Skin epidermis (tissue), 12 donors: ENCODE results near the gene BBIP1.
"Not testable (repeated sequence)": the region's sequence is repeated elsewhere in the genome, so short reads cannot be mapped to it uniquely, and the experiment has no call there.

ENCODE experiments used
- H3K27ac ChIP-seq, 21 experiments: fragments of 200-600 bp; sonication (generic) in 11 of 21; one replicate each; pipeline ENCODE4 v1.5.0; 2020; ENCODE audit warnings: mild to moderate bottlenecking in 3 of 21, inconsistent platforms in 2 of 21, moderate library complexity in 2 of 21
- H3K4me3 ChIP-seq, 7 experiments: fragments of 200-600 bp; sonication (generic) in 2 of 7; one replicate each; pipeline ENCODE4 v1.5.0; 2020; ENCODE audit warnings: inconsistent platforms in 2 of 7, mild to moderate bottlenecking in 2 of 7, moderate library complexity in 1 of 7

The BBIP1 gene

GRCh38 chr10:110927461-110927860 is 8.5 kb upstream of the BBIP1 start:
- no peak overlapping the region for H3K27ac ChIP-seq

DNA sequence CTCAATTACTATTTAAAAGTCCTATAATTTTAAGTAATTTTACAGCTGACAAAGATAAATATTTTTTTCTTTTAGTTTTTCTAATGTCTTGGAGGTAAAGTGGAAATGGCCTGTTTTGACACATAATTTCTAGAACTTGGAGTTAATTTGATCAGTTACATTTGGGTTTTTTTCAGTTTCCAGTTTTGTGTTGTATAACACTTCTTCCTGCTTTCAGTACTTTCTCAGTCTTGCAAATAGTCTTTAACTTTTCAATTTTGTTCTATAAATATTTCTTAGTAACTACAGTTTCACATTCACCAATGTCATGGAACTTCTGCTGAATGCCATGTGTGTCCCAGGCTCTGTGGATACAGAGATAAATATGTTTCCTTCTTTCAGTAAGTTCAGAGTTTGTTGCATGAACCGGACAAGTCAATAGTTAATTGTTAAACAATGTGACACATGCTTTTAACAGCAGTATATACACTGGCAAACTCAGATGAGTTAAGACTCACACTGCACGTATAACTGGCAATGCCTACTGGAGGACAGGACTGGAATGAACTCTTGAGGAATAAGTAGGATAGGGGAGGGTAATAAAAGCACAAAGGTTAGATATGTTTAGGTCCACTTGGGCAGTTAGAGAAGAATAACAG is 5.0 kb upstream of the BBIP1 start:
- Histone ChIP-seq H3K27ac (peak overlapping the region in 1 of 21 experiments; percentile 17), H3K4me3 (no peak overlapping the region)

More at GRCh38 chr10:110927461-110927860, 8.5 kb upstream of the BBIP1 start:
- H3K4me3 ChIP-seq, result no peak overlapping the region

DNA sequence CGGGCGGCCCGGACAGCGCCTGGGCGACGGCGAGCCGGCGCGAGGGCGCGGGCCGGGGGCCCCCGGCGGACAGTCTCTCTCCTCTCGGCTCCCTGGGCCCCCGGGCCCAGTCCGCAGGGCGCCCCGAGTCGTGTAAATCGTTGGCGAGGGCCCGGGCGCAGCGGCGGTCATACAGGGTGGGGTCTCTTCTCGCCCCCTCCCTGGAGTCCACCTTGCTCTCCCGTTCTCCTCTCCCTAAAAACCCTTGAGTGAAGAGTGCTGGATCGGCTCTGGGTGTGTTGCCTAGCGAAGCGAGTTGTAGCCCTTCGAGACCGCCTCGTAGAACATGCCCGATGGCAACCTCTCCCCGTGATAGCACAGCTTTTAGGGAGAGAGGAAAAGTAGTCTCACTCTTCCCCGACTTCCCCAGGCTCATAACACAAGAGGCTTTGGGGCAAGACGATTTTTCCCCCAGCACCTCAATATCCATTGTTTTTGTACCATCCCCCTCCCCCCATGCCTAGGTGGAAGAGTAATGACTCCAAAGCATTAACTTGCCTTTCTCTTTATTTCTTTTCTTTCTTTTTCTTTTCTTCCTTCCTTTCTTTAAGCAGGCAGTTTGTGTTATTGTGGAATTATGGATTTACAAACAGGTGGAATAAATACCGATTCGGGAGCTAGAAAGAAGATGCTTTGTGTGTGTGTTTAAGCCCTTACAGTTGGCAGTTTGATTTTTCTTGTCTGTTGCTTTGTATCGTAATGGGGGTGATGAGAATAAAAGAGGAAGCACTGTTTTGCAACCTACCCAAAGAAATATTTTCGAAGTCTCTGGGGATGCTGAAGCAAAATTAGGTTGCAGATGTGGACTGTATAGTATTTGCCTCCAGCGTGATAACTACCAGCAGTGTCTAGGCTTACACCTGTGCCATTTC is 1.2 kb upstream of the BBIP1 start:
- Histone ChIP-seq H3K27ac (peak overlapping the region; percentile 84 to 98 (median 92)), H3K4me3 (peak overlapping the region; percentile 63 to 87 (median 73))

DNA sequence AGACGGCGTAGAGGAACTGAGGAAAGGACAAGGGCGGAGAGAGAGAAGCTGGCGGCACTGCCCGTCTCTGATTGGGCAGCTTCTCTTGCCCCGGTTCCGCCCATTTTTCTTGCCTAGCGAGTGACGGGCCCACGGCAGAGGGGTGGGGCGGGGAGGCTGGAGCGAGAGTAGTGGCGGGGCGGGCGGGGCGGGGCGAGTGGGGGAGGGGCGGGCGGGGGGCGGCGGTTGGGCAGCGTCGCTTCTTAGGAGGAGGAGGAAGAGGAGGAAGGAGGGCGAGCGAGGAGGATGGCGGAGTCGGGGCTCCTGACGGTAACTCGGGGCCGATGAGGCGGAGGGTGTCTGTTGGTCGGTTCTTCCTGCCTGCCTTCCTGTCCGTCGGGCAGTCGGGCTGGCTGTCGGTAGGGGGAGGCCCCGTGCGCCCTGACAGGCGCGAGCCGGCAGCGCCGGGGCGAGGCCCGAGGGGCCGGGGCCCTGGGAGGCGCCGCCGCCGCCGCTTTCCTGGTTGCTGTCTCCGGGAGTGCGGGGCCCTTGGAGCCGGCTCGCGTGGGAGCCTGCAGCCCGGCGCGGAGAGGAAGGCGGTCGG is 460 bp upstream of the BBIP1 start, which contains the start of gene SHOC2:
Gene SHOC2 (plus strand): TSS at position 256 of the 583 bp plus-strand sequence. CDS start 44,755 bp downstream, outside the sequence.
- Histone ChIP-seq H3K4me3 (peak within 1 kb of the TSS; percentile 63 to 89 (median 79)), H3K27ac (peak within 1 kb of the TSS; percentile 84 to 99 (median 98))

GRCh38 chr10:110918269-110918642 is 724 bp downstream of the BBIP1 start:
- Histone ChIP-seq H3K4me3 (peak overlapping the region; percentile 46 to 89 (median 79)), H3K27ac (peak overlapping the region in 20 of 21 experiments; percentile 75 to 99 (median 98))

DNA sequence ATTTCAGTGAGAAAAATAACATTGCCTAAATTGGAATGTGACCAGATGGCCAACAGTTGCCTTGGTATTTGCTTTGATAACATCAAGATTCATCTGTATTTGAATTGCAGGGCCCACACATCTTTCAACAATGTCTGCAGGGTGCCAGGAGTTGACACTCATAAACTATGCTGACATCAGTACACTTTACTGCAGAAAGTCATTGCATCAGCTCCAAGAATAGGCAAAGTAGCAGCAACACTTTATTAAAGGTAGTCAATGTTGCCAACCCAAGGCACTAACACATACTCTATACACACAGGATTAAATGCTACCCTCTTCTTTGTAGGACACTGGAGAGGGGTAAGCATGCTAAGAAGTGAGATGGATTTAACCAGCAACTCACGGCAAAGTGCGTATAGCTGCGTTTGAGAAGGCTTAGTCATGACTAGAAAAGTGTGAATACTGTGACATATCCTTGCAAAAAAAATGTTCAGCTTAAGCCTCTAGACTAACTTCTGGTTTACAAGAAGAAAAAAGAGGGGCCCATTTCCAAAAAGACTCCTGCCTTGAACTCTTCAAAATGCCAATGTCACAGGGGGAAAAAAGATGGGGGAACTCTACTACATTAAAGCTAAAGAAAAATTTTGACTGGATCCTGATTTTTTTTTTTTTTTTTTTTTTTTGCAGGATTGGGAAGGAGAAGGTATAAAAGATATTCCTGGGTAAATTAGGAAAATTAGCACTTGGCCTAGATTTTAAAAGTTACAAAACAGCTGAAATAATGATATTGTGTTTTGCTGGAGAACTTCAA is 2.2 kb downstream of the BBIP1 start:
- Histone ChIP-seq H3K4me3 (no peak overlapping the region), H3K27ac (no peak overlapping the region)

DNA sequence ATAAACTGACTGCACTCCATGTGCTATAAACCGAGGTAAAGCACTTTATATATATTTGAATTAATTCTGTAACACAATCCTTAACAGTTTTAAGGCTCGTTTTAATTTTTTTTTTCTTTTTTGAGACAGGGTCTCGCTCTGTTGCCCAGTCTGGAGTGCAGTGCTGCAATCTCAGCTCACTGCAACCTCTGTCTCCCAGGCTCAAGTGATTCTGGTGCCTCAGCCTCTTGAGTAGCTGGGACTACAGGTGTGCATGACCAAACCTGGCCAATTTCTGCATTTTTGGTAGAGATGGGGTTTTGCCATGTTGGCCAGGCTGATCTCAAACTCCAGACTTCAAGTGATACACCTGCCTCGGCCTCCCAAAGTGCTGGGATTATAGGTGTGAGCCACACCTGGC is 3.4 kb downstream of the BBIP1 start:
- H3K4me3 ChIP-seq, H3K27ac ChIP-seq: not testable (repeated sequence)

GRCh38 chr10:110915035-110915434 is 3.9 kb downstream of the BBIP1 start:
- no peak overlapping the region for H3K27ac ChIP-seq

GRCh38 chr10:110914431-110914830 is 4.5 kb downstream of the BBIP1 start:
- Histone ChIP-seq H3K27ac (no peak overlapping the region), H3K4me3 (no peak overlapping the region)

More at GRCh38 chr10:110915035-110915434, 3.9 kb downstream of the BBIP1 start:
- H3K4me3 ChIP-seq, result no peak overlapping the region

DNA sequence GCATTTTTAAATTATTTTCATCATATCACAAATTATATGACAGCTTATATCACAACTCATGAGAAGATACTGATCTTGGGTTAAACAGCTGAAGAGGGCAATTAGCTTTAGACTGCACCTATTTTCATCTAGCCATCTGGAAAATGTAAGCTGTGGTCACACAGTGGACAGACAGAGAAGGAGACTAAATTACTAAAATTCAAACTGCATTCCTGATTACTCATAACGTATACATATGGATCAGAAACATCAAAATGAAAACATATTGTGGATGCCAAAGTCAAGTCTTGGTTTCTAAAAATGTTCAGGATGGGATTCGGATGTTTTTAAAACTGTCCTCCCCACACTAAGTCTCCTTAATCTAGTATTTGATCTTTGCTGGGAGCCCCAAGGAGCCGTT is 6.6 kb downstream of the BBIP1 start:
- Histone ChIP-seq H3K27ac (no peak overlapping the region), H3K4me3 (no peak overlapping the region)

DNA sequence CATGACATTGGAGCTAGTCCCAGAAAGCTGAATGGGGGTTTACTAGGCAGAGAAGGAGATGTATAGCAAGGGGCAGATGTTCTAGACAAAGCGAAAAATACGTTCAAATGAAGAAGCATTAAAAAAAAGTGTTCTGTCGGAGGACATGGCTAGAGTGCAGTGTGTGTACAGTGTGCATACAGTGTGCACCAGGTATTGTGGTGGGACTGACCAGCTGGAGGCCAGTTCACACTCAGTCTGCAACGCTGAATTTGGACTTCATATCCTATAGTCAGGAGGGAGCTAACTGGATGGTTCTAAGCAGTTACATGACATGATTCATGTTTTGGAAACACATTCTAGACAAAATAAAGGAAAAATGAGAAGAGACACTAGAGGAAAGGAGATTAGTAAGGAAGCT is 8.8 kb downstream of the BBIP1 start:
- Histone ChIP-seq H3K4me3 (no peak overlapping the region), H3K27ac (no peak overlapping the region)

GRCh38 chr10:110903280-110904278 is 15.4 kb downstream of the BBIP1 start:
- no peak overlapping the region for H3K4me3 ChIP-seq
- H3K27ac ChIP-seq, result peak overlapping the region in 6 of 21 experiments; percentile 20 to 60 (median 38)

- peak overlapping the region in 9 of 21 experiments; percentile 24 to 60 (median 44) for H3K27ac ChIP-seq
- H3K4me3 ChIP-seq, result no peak overlapping the region
Measured at GRCh38 chr10:110901954-110902819, 16.8 kb downstream of the BBIP1 start.

DNA sequence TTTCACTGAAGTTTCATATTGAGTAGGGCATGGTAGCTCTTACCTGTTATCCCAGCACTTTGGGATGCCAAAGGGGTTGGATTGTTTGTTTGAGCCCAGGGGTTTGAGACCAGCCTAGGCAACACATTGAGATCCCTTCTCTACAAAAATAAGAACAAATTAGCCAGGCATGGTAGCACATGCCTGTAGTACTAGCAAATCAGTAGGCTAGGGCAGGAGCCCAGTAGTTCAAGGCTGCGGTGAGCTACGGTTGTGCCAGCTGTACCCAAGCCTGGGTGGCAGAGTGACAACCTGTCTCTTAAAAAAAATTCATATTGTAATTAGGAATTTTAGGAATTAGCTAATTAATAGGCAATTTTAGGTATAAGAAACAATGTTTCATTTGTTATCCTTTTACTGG is 18.0 kb downstream of the BBIP1 start:
- Histone ChIP-seq H3K27ac (peak overlapping the region in 3 of 21 experiments; percentile 38 to 54 (median 41)), H3K4me3 (no peak overlapping the region)

GRCh38 chr10:110898391-110898790 is 20.6 kb downstream of the BBIP1 start:
- Histone ChIP-seq H3K4me3 (no peak overlapping the region), H3K27ac (no peak overlapping the region)

DNA sequence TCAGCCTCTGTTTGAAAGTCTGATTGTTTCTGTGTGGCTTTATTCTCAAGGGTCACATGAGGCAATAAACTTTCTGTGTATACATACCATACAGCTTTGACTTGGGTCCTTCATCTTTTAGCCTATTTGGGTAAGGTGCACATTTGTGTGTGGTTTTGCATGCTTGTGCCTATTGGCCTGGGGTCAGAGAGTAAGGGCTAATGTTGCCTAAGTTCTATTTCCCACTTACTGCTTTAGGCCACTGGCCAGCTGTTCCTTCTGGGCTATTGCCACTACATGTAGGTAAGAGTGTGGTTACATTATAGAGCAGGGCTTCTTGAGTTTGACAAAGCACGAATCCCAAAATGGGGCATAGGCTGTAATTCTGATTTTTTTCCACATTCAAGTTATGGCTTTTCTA is 21.8 kb downstream of the BBIP1 start:
- Histone ChIP-seq H3K27ac (peak overlapping the region in 1 of 21 experiments; percentile 13), H3K4me3 (no peak overlapping the region)

DNA sequence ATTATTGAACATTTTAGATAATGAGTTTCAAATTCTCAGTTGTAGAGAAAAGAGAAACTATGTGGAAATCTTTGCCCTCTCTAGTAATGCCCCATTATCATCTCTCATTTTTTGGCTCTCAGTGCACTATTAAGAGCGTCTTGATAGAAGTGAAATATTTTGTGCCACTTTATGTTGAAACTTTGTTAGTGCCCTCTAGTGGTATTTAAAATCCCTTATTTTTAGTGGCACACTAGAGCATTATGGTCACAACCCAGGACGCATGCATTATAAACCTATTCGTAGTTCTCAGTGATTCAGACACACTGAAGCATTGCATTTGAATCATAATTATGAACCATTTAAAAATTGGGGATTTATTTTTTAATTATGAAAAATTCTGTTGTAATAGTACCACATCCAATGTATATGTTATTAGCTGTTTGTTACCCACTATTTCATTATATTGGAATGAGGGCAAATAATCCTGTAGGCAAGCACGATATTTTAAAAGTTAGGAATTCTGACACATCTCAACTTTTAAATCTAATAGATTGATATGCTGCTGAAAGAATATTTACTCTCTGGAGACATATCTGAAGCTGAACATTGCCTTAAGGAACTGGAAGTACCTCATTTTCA is 25.3 kb downstream of the BBIP1 start:
- no peak overlapping the region for H3K27ac ChIP-seq
- no peak overlapping the region for H3K4me3 ChIP-seq
